HCEC 1CT (cell line): Measurements from ENCODE around the gene PGAP2.
A peak's percentile ranks its signal among the peaks of the same experiment; 100 is the strongest.
"Not testable (repeated sequence)": the region's sequence is repeated elsewhere in the genome, so short reads cannot be mapped to it uniquely, and the experiment has no call there.

Experiments used
- DNase-seq: peaks from one replicate; pipeline ENCODE4 v3.0.0-alpha.2; 2017

Gene PGAP2

DNA sequence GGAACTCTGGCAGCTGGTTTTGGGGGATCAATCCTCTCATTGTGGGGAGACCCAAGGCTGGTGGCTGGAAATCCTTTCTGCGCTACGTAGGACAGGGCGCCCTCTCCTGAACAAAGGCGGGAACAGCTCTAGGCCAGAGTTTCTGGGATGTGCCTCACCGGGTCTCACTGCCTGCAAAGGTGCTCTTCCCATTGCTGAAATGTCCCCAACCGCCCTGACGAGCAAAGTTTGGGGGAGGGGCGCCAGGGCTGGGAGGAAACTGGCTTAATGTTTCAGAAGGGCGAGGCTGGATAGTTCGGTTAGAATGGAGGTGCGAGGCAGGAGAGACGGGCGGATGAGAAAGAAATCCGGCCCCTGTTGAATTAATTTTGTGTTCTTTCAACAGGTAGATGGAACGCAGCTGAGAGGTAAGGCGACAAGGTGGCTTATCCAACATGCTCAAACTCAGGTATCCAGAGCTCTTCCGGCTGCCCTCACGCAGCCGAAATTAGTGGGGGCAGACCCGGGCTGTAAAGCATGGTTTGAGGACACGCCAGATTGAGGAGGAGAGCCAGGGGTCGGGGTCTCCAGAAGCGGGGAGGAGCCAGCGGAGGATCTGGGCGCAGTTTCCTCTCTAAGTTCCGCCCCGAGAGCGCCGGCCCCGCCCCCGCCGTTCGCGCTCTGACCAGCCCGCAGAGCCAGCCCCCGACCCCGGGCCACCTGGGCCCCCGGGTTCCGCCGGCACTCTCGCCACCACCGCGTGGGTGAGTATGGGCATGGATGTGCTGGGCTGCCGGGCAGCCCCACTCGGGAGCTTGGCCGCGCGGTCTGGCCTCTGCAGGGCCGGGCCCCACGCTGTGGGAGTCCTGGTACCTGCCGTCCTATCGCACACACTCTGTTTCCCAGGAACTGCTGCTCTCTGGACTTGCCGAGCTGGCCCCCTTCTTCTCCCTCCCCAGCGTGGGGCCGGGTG lies at the start of gene PGAP2:
Gene PGAP2, plus strand, starts transcription at position 652 of the 952 bp plus-strand sequence. CDS start 2,700 bp downstream, outside the sequence.
- DNase-seq, result peak; percentile 64

DNA sequence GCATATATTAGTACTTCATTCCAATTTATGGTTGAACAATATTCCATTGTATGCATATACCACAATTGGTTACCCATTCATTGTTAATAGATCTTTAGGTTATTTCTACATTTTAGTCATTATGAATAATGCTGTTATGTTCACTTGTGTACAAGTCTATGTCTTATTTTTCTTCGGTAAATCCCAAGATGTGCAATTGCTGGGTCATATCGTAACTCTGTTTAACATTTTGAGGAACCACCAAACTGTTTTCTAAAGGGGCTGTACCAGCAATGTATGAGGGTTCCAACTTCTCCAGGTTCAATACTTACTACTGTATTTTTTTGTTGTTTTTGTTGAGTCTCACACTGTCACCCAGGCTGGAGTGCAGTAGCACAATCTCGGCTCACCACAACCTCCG lies 44.1 kb upstream of the PGAP2 start:
- no peak for DNase-seq

- DNase-seq, result not testable (repeated sequence)
These were observed 41.5 kb upstream of the PGAP2 start for GRCh38 chr11:3766836-3767235.

DNA sequence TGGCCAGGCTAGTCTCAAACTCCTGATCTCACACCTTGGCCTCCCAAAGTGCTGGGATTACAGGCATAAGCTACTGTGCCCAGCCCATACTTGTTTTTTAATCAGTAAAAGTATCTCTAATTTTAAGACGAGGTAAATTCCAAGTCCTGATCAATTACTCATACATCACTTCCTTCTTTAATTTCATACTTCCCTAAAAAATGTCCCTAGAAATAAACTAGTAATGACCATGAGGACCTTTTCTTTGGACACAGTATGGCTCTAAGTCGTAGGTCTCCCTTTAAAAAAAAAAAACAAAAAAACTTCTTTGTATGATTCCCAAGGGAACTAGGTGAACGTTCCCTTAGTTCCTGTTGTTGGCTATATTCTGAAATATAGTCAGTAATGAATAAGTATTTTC lies 40.8 kb upstream of the PGAP2 start:
- no peak for DNase-seq

- DNase-seq, result no peak
These were observed 35.2 kb upstream of the PGAP2 start for GRCh38 chr11:3773180-3773579.

DNA sequence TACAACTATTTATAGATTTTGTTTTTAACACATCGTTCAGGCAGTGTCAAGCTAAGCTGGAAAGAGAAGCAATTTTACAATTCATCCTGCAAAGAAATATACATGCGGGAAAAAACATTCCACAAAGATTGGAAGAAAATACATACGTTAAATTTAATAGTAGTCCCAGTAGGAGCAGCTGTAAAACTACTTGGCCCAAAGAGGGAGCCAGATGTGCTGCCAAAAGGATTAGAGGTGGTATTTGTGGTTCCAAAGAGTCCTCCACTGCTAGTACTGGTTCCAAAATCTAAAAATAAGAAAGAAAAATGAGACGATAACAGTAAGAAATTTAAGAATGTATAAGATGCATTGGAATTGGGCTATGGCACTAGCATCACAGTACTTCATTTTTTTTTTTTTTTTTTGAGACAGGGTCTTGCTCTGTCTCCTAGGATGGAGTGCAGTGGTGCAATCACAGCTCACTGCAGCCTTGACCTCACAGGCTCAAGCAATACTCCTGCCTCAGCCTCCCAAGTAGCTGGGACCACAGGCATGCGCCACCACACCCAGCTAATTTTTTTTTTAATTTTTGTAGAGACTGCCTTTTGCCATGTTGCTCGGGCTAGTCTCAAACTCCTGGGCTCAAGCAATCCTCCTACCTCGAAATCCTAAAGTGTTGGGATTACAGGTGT lies 32.5 kb upstream of the PGAP2 start:
- peak; percentile 52 for DNase-seq

GRCh38 chr11:3781423-3781822 lies 26.9 kb upstream of the PGAP2 start:
- peak; percentile 62 for DNase-seq

- DNase-seq, result no peak
These were observed 25.4 kb upstream of the PGAP2 start for GRCh38 chr11:3782963-3783362.

DNA sequence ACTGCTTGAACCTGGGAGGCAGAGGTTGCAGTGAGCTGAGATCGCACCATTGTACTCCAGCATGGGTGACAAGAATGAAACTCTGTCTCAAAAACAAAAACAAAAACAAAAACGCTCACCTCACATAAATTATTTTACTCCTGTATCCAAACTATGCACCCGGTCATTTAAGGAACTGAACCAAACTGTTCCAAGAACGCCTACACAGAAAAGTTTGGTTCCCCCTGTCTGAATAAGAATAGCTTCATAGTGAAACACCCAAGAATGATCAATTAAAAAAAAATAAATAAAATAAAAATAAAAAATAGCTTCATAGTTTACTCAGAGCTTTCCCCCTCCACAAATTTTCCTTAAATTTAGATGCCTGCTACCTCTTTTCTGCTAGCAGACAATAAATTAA lies 24.7 kb upstream of the PGAP2 start:
- DNase-seq, result no peak

DNA sequence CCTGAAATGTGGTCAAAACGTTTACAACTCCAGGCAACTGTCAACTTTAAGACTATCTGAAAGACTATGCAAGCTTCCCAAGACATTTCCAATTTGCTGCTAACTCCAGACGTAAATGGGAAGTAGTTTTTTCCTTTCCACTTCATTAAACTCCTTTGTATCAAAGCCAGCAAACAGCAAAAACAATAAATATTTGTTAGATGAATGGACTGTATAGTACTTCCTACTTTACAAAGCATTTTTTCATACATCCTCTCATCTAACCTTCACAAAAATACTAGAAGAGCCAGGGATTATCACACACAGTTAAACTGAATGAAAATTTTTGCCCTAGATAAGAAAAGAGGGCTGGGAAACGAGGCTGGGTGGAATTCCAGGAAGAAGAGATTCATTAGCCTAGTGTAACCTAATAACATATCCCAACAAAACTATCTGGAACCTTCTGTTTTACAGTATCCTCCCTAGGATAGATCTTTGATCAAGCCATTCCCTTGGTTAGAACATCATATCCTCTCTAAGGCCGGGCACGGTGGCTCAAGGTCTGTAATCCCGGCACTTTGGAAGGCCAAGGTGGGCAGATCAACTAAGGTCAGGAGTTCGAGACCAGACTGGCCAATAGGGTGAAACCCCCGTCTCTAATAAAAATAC lies 21.5 kb upstream of the PGAP2 start:
- DNase-seq, result no peak

DNA sequence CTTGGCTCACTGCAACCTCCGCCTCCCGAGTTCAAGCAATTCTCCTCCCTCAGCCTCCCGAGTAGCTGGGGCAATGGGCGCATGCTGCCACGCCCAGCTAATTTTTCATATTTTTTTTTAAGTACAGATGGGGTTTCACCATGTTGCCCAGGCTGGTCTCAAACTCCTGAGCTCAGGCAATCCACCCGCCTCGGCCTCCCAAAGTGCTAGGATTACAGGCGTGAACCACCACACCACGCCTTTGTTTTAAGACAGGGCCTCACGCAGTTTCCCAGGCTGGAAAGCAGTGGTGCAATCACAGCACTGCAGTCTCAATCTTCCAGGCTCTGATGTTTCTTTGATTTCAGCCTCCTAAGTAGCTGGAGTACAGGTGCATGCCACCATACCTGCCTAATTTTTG lies 14.0 kb upstream of the PGAP2 start:
- not testable (repeated sequence) for DNase-seq

- DNase-seq, result no peak
These were observed 13.0 kb upstream of the PGAP2 start for GRCh38 chr11:3795131-3796001.

DNA sequence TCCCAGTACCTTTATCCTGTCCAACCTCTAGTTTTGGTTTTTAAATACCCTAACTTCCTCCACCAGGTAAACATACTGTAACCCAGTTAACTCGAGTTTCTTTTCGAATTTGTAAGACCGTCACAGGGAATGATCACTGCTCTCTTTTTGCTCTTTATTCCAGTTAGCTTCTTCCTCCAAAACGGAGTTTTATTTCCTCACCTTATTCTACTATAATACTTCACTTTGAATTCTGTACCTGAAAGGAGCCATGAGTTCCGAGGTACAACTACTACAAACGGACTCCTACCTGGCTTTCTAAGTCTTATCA lies 12.4 kb upstream of the PGAP2 start:
- DNase-seq, result no peak

DNA sequence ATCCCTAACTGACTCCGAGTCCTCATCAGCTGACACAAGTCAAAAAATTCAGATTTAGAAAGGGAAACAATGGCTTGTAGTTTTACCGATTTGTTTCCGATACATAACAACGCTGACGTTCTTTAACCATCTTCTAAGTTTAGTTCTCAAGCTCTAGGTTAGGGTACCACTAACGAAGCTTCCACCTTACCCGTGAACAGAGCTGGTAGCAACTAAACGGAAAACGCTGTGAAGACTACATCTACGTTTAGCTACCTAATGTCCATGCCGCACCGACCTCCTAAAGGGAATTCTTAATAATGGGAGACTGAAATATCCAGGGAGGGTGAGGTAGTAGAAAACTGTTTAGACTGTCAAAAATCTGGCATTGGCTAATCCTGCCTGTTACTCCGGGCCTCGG lies 12.0 kb upstream of the PGAP2 start:
- no peak for DNase-seq

DNA sequence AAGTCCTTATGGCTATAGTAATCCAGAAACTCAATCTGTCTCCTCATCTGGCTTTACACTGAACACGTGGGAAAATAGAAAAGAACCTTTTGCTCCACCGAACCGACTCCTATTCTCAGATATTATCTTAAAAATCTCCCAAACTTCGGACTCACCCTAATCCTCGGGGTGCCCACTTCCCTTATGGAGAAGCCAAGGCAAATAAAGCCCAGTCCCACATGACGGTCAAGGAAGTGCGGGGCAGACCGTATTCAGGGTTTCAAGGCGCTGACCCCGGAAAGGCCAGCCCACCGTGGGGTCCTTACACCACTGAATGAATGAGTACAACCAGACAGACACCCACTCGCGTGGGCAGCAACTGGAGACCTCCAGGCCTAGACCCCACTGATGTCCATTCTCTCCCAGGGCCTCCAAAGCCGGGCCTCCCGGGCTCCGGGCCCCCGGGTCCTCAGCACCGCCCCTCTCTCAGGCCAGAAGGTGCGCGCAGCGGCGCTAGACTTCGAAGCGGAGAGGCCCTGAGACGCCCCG lies 11.5 kb upstream of the PGAP2 start:
- no peak for DNase-seq

GRCh38 chr11:3797329-3798090 lies 10.8 kb upstream of the PGAP2 start, which contains the start of gene NUP98:
TSS of gene NUP98 (minus strand) at chr11:3797554. CDS start at chr11:3782117, 15,437 bp downstream.
- DNase-seq, result peak; percentile 100

DNA sequence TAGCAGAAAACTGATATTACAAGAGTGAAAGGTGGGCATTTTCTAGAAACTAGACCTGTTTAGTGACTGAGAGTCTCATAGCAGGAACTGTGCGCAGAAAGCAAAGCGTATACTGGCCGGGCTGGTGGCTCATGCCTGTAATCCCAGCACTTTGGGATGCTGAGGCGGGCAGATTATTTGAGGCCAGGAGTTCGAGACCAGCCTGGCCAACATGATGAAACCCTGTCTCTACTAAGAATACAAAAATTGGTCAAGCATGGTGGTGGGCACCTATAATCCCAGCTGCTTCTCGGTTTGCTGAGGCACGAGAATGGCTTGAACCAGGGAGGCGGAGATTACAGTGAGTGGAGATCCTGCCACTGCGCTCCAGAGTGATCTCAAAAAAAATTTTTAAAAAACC lies 9.2 kb upstream of the PGAP2 start:
- no peak for DNase-seq

DNA sequence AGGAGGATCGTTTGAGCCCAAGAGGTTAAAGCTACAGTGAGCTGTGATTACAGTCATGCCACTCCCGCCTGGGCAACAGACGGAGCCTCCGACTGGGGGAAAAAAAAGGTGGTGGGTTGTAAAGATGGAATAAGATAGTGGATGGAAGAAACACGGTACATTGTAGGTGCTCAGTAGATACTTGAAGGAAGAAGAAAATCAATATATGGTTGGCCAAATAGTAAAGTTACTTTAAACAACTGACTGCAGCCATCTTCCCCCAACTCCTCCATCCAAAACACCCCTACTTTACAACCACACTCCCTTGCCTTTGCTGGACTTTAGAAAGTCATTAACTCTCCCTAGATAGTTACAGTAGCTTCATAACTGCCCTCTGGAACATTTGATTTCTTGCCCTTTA lies 8.5 kb upstream of the PGAP2 start:
- DNase-seq, result no peak

- DNase-seq, result peak; percentile 69
These were observed 6.2 kb upstream of the PGAP2 start for GRCh38 chr11:3802011-3802790.

GRCh38 chr11:3803726-3804495 lies 4.4 kb upstream of the PGAP2 start:
- peak; percentile 80 for DNase-seq
